Transverse colon (tissue), 3 donors: ENCODE measurements around the gene DPEP3.

Experiments used
- EP300 ChIP-seq: sonication (generic); formaldehyde crosslinking; IDR thresholded peaks from one replicate; pipeline ENCODE4 v1.6.1; 2017; ENCODE audit warnings: antibody characterized with exemption, low read depth
- POLR2A ChIP-seq: fragments of 450-650 bp; IDR thresholded peaks from one replicate; pipeline ENCODE4 v1.6.1; 2016; ENCODE audit warnings: antibody characterized with exemption, mild to moderate bottlenecking, moderate library complexity
- TF ChIP-seq, protein P1 (sequence below), 5 experiments: fragments of 200-600 bp in 3 of 5; fragments of 450-650 bp in 2 of 5; sonication (generic) in 3 of 5; IDR thresholded peaks; 1 replicate in 2 of 5; 2 replicates in 3 of 5; pipeline ENCODE4 v1.5.1; 2016 to 2017; ENCODE audit warnings: antibody characterized with exemption in 5 of 5, inconsistent platforms in 3 of 5, mild to moderate bottlenecking in 2 of 5, moderate library complexity in 1 of 5

DNA sequence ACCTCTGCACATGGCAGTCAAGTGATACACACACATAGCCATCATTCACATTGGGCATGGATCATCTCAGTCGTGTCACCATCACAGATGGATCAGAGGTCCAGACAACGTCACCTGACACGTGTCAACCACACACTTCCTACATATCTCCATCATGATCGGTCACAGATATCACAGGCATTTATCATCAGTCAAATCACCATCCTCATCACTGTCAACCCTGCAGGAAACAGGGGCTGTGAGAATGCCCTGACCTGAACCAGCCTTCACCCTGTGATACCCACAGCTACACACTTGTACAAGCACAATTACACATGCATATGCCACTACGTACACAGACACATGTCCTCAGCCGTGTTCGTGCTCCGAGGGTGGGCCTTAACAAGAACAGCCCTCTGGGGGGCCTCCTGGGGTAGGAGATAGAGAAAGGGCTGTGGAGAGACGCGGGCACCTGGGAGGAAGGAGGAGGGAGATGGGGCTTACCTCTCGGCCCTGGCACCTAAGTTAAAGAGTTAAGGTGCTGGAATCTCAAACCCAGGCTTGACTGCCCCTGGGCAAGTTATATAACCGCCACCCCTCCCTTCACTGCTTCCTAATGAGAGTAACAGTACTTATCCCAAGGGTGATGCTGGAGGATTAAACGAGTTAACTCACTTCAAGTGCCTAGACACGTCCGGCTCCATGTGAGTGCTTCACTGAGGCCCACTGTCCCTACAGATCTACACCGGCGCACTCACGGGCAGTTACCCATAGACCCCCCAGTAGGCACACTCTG, 12.9 kb downstream of the DPEP3 start:
- TF ChIP-seq, protein P1, sequence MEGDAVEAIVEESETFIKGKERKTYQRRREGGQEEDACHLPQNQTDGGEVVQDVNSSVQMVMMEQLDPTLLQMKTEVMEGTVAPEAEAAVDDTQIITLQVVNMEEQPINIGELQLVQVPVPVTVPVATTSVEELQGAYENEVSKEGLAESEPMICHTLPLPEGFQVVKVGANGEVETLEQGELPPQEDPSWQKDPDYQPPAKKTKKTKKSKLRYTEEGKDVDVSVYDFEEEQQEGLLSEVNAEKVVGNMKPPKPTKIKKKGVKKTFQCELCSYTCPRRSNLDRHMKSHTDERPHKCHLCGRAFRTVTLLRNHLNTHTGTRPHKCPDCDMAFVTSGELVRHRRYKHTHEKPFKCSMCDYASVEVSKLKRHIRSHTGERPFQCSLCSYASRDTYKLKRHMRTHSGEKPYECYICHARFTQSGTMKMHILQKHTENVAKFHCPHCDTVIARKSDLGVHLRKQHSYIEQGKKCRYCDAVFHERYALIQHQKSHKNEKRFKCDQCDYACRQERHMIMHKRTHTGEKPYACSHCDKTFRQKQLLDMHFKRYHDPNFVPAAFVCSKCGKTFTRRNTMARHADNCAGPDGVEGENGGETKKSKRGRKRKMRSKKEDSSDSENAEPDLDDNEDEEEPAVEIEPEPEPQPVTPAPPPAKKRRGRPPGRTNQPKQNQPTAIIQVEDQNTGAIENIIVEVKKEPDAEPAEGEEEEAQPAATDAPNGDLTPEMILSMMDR (IDR thresholded peaks at IDR 0.05) = no peak
- TF ChIP-seq EP300 = no peak
- TF ChIP-seq POLR2A = no peak
